ENCODE measurements around the gene PSMG4.

- no peak for TF ChIP-seq POLR2AphosphoS5 (IDR thresholded peaks at IDR 0.05; ENCODE audit: low read depth, low read length)
- TF ChIP-seq TAF1 (IDR thresholded peaks at IDR 0.05; ENCODE audit: borderline replicate concordance, insufficient read depth, low read length): no peak
- TF ChIP-seq FOXP2 (optimal IDR thresholded peaks at IDR 0.05; ENCODE audit: borderline replicate concordance, extremely low read depth, extremely low read length, insufficient read depth): no peak
- TF ChIP-seq REST (IDR thresholded peaks at IDR 0.05; ENCODE audit: insufficient read depth in 1 of 2, low read depth in 2 of 2, low read length in 2 of 2): no peak
- no peak for TF ChIP-seq SIN3A (IDR thresholded peaks at IDR 0.05; ENCODE audit: borderline replicate concordance, insufficient read depth, low read length)
Observed at GRCh38 chr6:3305216-3305565, 46.4 kb downstream of the PSMG4 start.

All from PFSK-1 (cell line).